Adrenal gland (tissue), 5 donors: ENCODE results near the gene HBB.

ENCODE experiments used
- CTCF ChIP-seq, 6 experiments: fragments of 450-650 bp in 4 of 6; fragments of 200-600 bp in 2 of 6; sonication (generic) in 1 of 6; IDR thresholded peaks; 1 replicate in 5 of 6; 2 replicates in 1 of 6; pipeline versions ENCODE4 v1.5.1 to v1.8.0; 2016 to 2021; ENCODE audit warnings: antibody characterized with exemption in 6 of 6, mild to moderate bottlenecking in 2 of 6, moderate library complexity in 1 of 6
- POLR2A ChIP-seq, 2 donors: fragments of 450-650 bp; IDR thresholded peaks; one replicate each; pipeline ENCODE4 v1.6.1; 2017; ENCODE audit warnings: antibody characterized with exemption in 2 of 2, mild to moderate bottlenecking in 2 of 2, moderate library complexity in 1 of 2
- donor health status: DM: no; HTN: no; CAD: no.

- TF ChIP-seq CTCF (IDR thresholded peaks at IDR 0.05) = no peak
- no peak for TF ChIP-seq POLR2A (IDR thresholded peaks at IDR 0.05)
Observed at GRCh38 chr11:5192738-5193137, 34.1 kb downstream of the HBB start.
